H1 (cell line): ENCODE results near the gene IL16. TPM values are rescaled to one million over a fixed set of nuclear protein-coding genes. Genes with fewer than 3 reads are reported as not detected.

Source experiments
- CTCF ChIA-PET: fragments of 300-600 bp; sonication (Branson Sonifier 250); formaldehyde crosslinking; loops from one replicate; lab custom pipeline; 2021; ENCODE audit not compliant: partially characterized antibody; lab: Charles Lee
- POLR2A ChIA-PET: fragments of 300-600 bp; sonication (Branson Sonifier 250); formaldehyde crosslinking; loops from one replicate; lab custom pipeline; 2021; ENCODE audit warnings: inconsistent platforms; ENCODE audit not compliant: partially characterized antibody; lab: Charles Lee
- DNase-seq, 2 experiments: peaks; one replicate each; pipeline versions ENCODE4 v3.0.0 to v3.0.0-alpha.2; 2010 to 2022; ENCODE audit warnings: low spot score in 2 of 2, low read depth in 1 of 2, mixed read lengths in 1 of 2
- FAIRE-seq: peaks from 2 replicates; lab custom pipeline; 2011; peaks lifted over from hg19 to GRCh38; lab: Jason Lieb, UNC
- H2AFZ ChIP-seq: 2 replicates; pipeline ENCODE4 v1.8.1; 2012; ENCODE audit warnings: low read length, inconsistent platforms
- H2AK5ac ChIP-seq: 2 replicates; pipeline ENCODE4 v1.6.1; 2013; ENCODE audit warnings: low read depth, low read length
- H2BK120ac ChIP-seq: replicated peaks from 2 replicates; pipeline ENCODE3; 2013; ENCODE audit warnings: low read depth, low read length, inconsistent platforms
- H2BK12ac ChIP-seq: 2 replicates; pipeline ENCODE4 v1.6.1; 2013; ENCODE audit warnings: low read depth, low read length
- H2BK15ac ChIP-seq: 2 replicates; pipeline ENCODE4 v1.6.1; 2013; ENCODE audit warnings: low read length
- H2BK20ac ChIP-seq: 2 replicates; pipeline ENCODE4 v1.6.1; 2013; ENCODE audit warnings: low read length
- H2BK5ac ChIP-seq: 2 replicates; pipeline ENCODE4 v1.6.1; 2013; ENCODE audit warnings: low read depth, low read length
- H3K14ac ChIP-seq: 2 replicates; pipeline ENCODE4 v1.6.1; 2013; ENCODE audit warnings: inconsistent platforms; ENCODE audit not compliant: insufficient read length
- H3K18ac ChIP-seq: 2 replicates; pipeline ENCODE4 v1.6.1; 2013; ENCODE audit warnings: low read length; ENCODE audit errors: extremely low read depth
- H3K23ac ChIP-seq: 2 replicates; pipeline ENCODE4 v1.6.1; 2013; ENCODE audit warnings: inconsistent platforms; ENCODE audit not compliant: insufficient read length
- H3K23me2 ChIP-seq: 2 replicates; pipeline ENCODE4 v1.6.1; 2013; ENCODE audit warnings: low read depth, low read length
- H3K27ac ChIP-seq: 2 replicates; pipeline ENCODE4 v1.6.1; 2011; ENCODE audit warnings: low read depth, low read length, inconsistent platforms
- H3K27me3 ChIP-seq, 4 experiments: replicated peaks in 1 of 4; 1 replicate in 1 of 4; 2 replicates in 3 of 4; pipeline versions ENCODE4 v1.6.1 to v1.8.1; 2011 to 2013; ENCODE audit warnings: low read length in 3 of 4, mild to moderate bottlenecking in 3 of 4, inconsistent platforms in 2 of 4, mixed read lengths in 2 of 4, moderate library complexity in 1 of 4; ENCODE audit not compliant: control insufficient read depth in 3 of 4, insufficient read depth in 3 of 4; ENCODE audit errors: extremely low read depth in 1 of 4
- H3K36me3 ChIP-seq, 4 experiments: 2 replicates each; pipeline versions ENCODE4 v1.6.1 to v1.8.1; 2011 to 2013; ENCODE audit warnings: mild to moderate bottlenecking in 4 of 4, low read length in 3 of 4, moderate library complexity in 2 of 4, control low read depth in 1 of 4, inconsistent platforms in 1 of 4; ENCODE audit not compliant: insufficient read depth in 4 of 4, control insufficient read depth in 2 of 4
- H3K4ac ChIP-seq: replicated peaks from 2 replicates; pipeline ENCODE3; 2013; ENCODE audit warnings: low read length, low read depth, mixed read lengths, inconsistent platforms; ENCODE audit not compliant: insufficient read length
- H3K4me1 ChIP-seq, 4 experiments: replicated peaks in 1 of 4; 1 replicate in 1 of 4; 2 replicates in 3 of 4; pipeline versions ENCODE4 v1.6.1 to v1.8.1; 2011 to 2013; ENCODE audit warnings: low read length in 3 of 4, inconsistent platforms in 2 of 4, mixed read lengths in 1 of 4; ENCODE audit not compliant: insufficient read depth in 4 of 4, control insufficient read depth in 3 of 4
- H3K4me2 ChIP-seq, 2 experiments: 2 replicates each; pipeline versions ENCODE4 v1.6.1 to v1.8.1; 2011 to 2013; ENCODE audit warnings: low read depth in 2 of 2, low read length in 2 of 2, control low read depth in 1 of 2, inconsistent platforms in 1 of 2, mild to moderate bottlenecking in 1 of 2; ENCODE audit not compliant: insufficient read depth in 1 of 2
- H3K4me3 ChIP-seq, 4 experiments: fragments of 200-600, 300-600 bp in 1 of 4; sonication (generic), shearing (Covaris generic), sonication (Bioruptor Twin) in 1 of 4; 2 replicates each; pipeline versions ENCODE4 v1.5.1 to v1.8.1; 2011 to 2016; ENCODE audit warnings: low read length in 4 of 4, low read depth in 3 of 4, control low read depth in 2 of 4, inconsistent platforms in 2 of 4, mild to moderate bottlenecking in 2 of 4, mixed read lengths in 1 of 4, moderate library complexity in 1 of 4; ENCODE audit not compliant: insufficient read depth in 2 of 4; ENCODE audit errors: extremely low read depth in 1 of 4
- H3K56ac ChIP-seq: replicated peaks from 2 replicates; pipeline ENCODE3; 2013; ENCODE audit warnings: low read depth, mild to moderate bottlenecking, mixed read lengths, low read length, inconsistent platforms; ENCODE audit not compliant: insufficient read length
- H3K79me1 ChIP-seq: 2 replicates; pipeline ENCODE4 v1.6.1; 2013; ENCODE audit warnings: low read depth, low read length, control low read depth
- H3K79me2 ChIP-seq, 2 experiments: 2 replicates each; pipeline versions ENCODE4 v1.6.1 to v1.8.1; 2012 to 2013; ENCODE audit warnings: low read length in 2 of 2, mild to moderate bottlenecking in 2 of 2, inconsistent platforms in 1 of 2; ENCODE audit not compliant: insufficient read depth in 2 of 2, control insufficient read depth in 1 of 2
- H3K9ac ChIP-seq, 4 experiments: replicated peaks in 1 of 4; 1 replicate in 1 of 4; 2 replicates in 3 of 4; pipeline versions ENCODE4 v1.6.1 to v1.8.1; 2011 to 2013; ENCODE audit warnings: low read depth in 3 of 4, low read length in 3 of 4, control low read depth in 2 of 4, mild to moderate bottlenecking in 2 of 4, moderate library complexity in 2 of 4, inconsistent platforms in 1 of 4; ENCODE audit errors: extremely low read depth in 1 of 4
- H3K9me3 ChIP-seq, 2 experiments: 2 replicates each; pipeline versions ENCODE4 v1.6.1 to v1.8.1; 2012 to 2013; ENCODE audit warnings: mild to moderate bottlenecking in 2 of 2, moderate library complexity in 2 of 2, control low read depth in 1 of 2, inconsistent platforms in 1 of 2, low read depth in 1 of 2, low read length in 1 of 2, mixed read lengths in 1 of 2; ENCODE audit not compliant: insufficient read depth in 2 of 2
- H4K20me1 ChIP-seq, 2 experiments: replicated peaks in 1 of 2; 2 replicates each; pipeline versions ENCODE3 to v1.8.1; 2011 to 2013; ENCODE audit warnings: inconsistent platforms in 2 of 2, low read length in 2 of 2, mild to moderate bottlenecking in 1 of 2; ENCODE audit not compliant: insufficient read depth in 2 of 2, control insufficient read depth in 1 of 2
- H4K5ac ChIP-seq: 2 replicates; pipeline ENCODE4 v1.6.1; 2013; ENCODE audit warnings: low read length, low read depth, mixed read lengths, inconsistent platforms; ENCODE audit not compliant: insufficient read length
- H4K8ac ChIP-seq: 2 replicates; pipeline ENCODE4 v1.8.0; 2013; ENCODE audit warnings: mild to moderate bottlenecking, moderate library complexity, low read length, inconsistent platforms; ENCODE audit not compliant: insufficient read depth; ENCODE audit errors: extremely low read depth
- H4K91ac ChIP-seq: replicated peaks from 2 replicates; pipeline ENCODE3; 2013; ENCODE audit warnings: low read length, mixed read lengths, inconsistent platforms; ENCODE audit not compliant: insufficient read length
- ASH2L ChIP-seq: fragments of 200-600, 300-600 bp; sonication (generic); IDR thresholded peaks from one replicate; pipeline ENCODE4 v1.7.1; 2017; ENCODE audit warnings: low read length
- BACH1 ChIP-seq: IDR thresholded peaks from 2 replicates; pipeline ENCODE4 v1.6.1; 2012; ENCODE audit warnings: low read length, improper control_type of control experiment
- CBX5 ChIP-seq: fragments of 300-800, 300-1000 bp; sonication (generic); IDR thresholded peaks from 2 replicates; pipeline ENCODE4 v1.7.1; 2016; ENCODE audit warnings: antibody characterized with exemption, low read length, low read depth
- CHD1 ChIP-seq: IDR thresholded peaks from 2 replicates; pipeline ENCODE4 v1.6.1; 2012; ENCODE audit warnings: low read depth, low read length, improper control_type of control experiment
- CREB1 ChIP-seq: IDR thresholded peaks from 2 replicates; pipeline ENCODE4 v1.6.1; 2012; ENCODE audit warnings: inconsistent platforms
- CTCF ChIP-seq, 3 experiments: IDR thresholded peaks; 1 replicate in 2 of 3; 2 replicates in 1 of 3; pipeline versions ENCODE4 v1.5.1 to v1.6.1; 2011; ENCODE audit warnings: low read length in 3 of 3, mild to moderate bottlenecking in 3 of 3, inconsistent platforms in 2 of 3, low read depth in 1 of 3, moderate library complexity in 1 of 3; ENCODE audit not compliant: insufficient read depth in 1 of 3; ENCODE audit errors: control extremely low read depth in 1 of 3
- EP300 ChIP-seq, 2 experiments: IDR thresholded peaks; 1 replicate in 1 of 2; 2 replicates in 1 of 2; pipeline ENCODE4 v1.6.1; 2011 to 2012; ENCODE audit warnings: low read depth in 2 of 2, low read length in 2 of 2, mild to moderate bottlenecking in 2 of 2, borderline replicate concordance in 1 of 2, inconsistent platforms in 1 of 2, moderate library complexity in 1 of 2
- GABPA ChIP-seq: IDR thresholded peaks from 2 replicates; pipeline ENCODE4 v1.6.1; 2011; ENCODE audit warnings: mild to moderate bottlenecking, low read length, moderate library complexity, borderline replicate concordance; ENCODE audit not compliant: insufficient read depth
- RAD21 ChIP-seq, 2 experiments: IDR thresholded peaks in 1 of 2; conservative IDR thresholded peaks in 1 of 2; 2 replicates each; pipeline ENCODE4 v1.6.1; 2011; ENCODE audit warnings: low read depth in 2 of 2, low read length in 2 of 2, improper control_type of control experiment in 1 of 2, inconsistent platforms in 1 of 2, mild to moderate bottlenecking in 1 of 2, moderate library complexity in 1 of 2
- RFX5 ChIP-seq: IDR thresholded peaks from 2 replicates; pipeline ENCODE4 v1.6.1; 2011; ENCODE audit warnings: low read depth, low read length, improper control_type of control experiment, borderline replicate concordance
- RNF2 ChIP-seq: fragments of 200-900, 300-1000 bp; sonication (generic); IDR thresholded peaks from 2 replicates; pipeline ENCODE4 v1.7.1; 2016; ENCODE audit warnings: borderline replicate concordance, low read depth, mild to moderate bottlenecking, antibody characterized with exemption, low read length; ENCODE audit not compliant: poor library complexity, severe bottlenecking; ENCODE audit errors: missing control alignments
- SRF ChIP-seq: IDR thresholded peaks from 2 replicates; pipeline ENCODE4 v1.6.1; 2011; ENCODE audit warnings: mild to moderate bottlenecking, low read depth, low read length, moderate library complexity
- TEAD4 ChIP-seq: IDR thresholded peaks from 2 replicates; pipeline ENCODE4 v1.6.1; 2012; ENCODE audit warnings: low read depth, low read length, inconsistent platforms, mixed read lengths
- polyA plus RNA-seq, 7 experiments: library from polyadenylated mRNA; depleted of rRNA in 3 of 7; stranded (reverse) in 5 of 7; unstranded in 2 of 7; fragments of >200 nt in 5 of 7; fragments of 200-250 nt in 2 of 7; gene quantifications; 1 replicate in 5 of 7; 2 replicates in 1 of 7; 4 replicates in 1 of 7; pipeline versions ENCODE4 v1.2.1 to v1.2.3, GENCODE V29; 2011 to 2013; ENCODE audit warnings: missing spikeins in 2 of 7, mixed read lengths in 2 of 7
- total RNA-seq: library from RNA; stranded (reverse); fragmentation: NEBNext Ultra II Directional; extraction: Animal tissue kit (Norgen Biotek cat#: 25700); gene quantifications from 2 replicates; pipeline ENCODE4 v1.2.1, GENCODE V29; 2021

The IL16 gene
- total and polyA plus RNA-seq, 2 of the 8 experiments (the other 6 are each of a cell fraction or from before 2014, with no cell fraction given) = 0.03 to 0.09 TPM

- Histone ChIP-seq H2BK15ac (no peak overlapping the region), H3K9ac (no peak overlapping the region), H4K91ac (no peak overlapping the region), H3K18ac (no peak overlapping the region), H3K4ac (no peak overlapping the region), H2BK5ac (no peak overlapping the region), H3K23ac (no peak overlapping the region)
- FAIRE-seq = no peak
- TF ChIP-seq RNF2 = no peak
- no peak for TF ChIP-seq GABPA
- no peak for TF ChIP-seq CHD1
- TF ChIP-seq TEAD4 = no peak
- TF ChIP-seq RFX5 = no peak
- TF ChIP-seq CREB1 = no peak
- TF ChIP-seq RAD21 (IDR thresholded peaks at IDR 0.05 in 1 of 2, conservative IDR thresholded peaks at IDR 0.05 in 1 of 2; ENCODE audit: low read depth in 2 of 2, low read length in 2 of 2) = no peak
- no peak for TF ChIP-seq SRF
- TF ChIP-seq BACH1 = no peak
- no peak for TF ChIP-seq EP300 (IDR thresholded peaks at IDR 0.05; ENCODE audit: borderline replicate concordance in 1 of 2, low read depth in 2 of 2, low read length in 2 of 2)
- TF ChIP-seq ASH2L = no peak
- no peak for TF ChIP-seq CTCF (IDR thresholded peaks at IDR 0.05; ENCODE audit: control extremely low read depth in 1 of 3, insufficient read depth in 1 of 3, low read depth in 1 of 3, low read length in 3 of 3)
- TF ChIP-seq CBX5 = no peak
- TF ChIP-seq, all 59 proteins: peak for 0
- no peak for DNase-seq
- Histone ChIP-seq H4K5ac (no peak overlapping the region), H3K23me2 (no peaks in the 10 kb centered on the region), H3K4me1 (no peaks in the 10 kb centered on the region), H4K20me1 (no peaks in the 10 kb centered on the region), H3K4me3 (no peak overlapping the region), H3K27ac (no peak overlapping the region), H2BK20ac (no peak overlapping the region), H3K36me3 (no peaks in the 10 kb centered on the region), H2BK120ac (no peak overlapping the region), H4K8ac (no peak overlapping the region), H3K79me2 (no peaks in the 10 kb centered on the region), H3K56ac (no peak overlapping the region), H3K14ac (peak overlapping the region; percentile 61), H3K9me3 (0 out of 4 replicates have a peak, but pooled peaks cover 0 to 3% of the 10 kb centered on the region in 2 experiments), H2BK12ac (no peak overlapping the region), H2AK5ac (no peak overlapping the region), H2AFZ (no peak overlapping the region), H3K27me3 (no peaks in the 10 kb centered on the region), H3K4me2 (no peak overlapping the region), H3K79me1 (no peaks in the 10 kb centered on the region)
- CTCF ChIA-PET = no interaction called here
- POLR2A ChIA-PET = no interaction called here
Observed at GRCh38 chr15:81239190-81239589, 42.5 kb downstream of the IL16 start.
